Measurements from ENCODE around the gene THEM5. TPM values are rescaled to one million over a fixed set of nuclear protein-coding genes. Genes with fewer than 3 reads are reported as not detected.
"Not testable (repeated sequence)": the region's sequence is repeated elsewhere in the genome, so short reads cannot be mapped to it uniquely, and the experiment has no call there.

THEM5 gene
- total and polyA plus RNA-seq, 3 donors from 2014 or later, result 0.57 TPM; not detected in 2

DNA sequence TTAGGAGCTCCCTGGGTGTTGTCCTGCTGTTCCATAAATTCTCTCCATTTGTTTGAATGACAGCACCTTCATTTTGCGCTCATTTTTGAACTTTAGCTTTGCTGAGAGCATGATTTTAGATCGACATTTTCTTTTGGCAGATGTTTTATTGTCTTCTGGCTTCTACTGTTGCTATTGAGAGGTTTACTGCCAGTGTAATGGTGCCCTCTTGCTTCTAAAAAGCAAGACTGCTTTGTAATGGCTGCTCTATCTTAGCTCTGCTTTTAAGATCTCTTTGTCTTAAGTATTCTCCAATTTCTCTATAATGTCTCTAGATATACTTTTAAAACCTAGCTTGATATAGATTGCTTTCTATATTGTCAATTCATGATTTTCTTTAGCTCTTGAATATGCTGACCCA lies 28.0 kb upstream of the THEM5 start:
- no peaks in the 10 kb centered on the region for H3K36me3 ChIP-seq (ENCODE audit: low read depth, missing control alignments)
- no peak for TF ChIP-seq POLR2A (IDR thresholded peaks at IDR 0.05)
- TF ChIP-seq, protein P1, sequence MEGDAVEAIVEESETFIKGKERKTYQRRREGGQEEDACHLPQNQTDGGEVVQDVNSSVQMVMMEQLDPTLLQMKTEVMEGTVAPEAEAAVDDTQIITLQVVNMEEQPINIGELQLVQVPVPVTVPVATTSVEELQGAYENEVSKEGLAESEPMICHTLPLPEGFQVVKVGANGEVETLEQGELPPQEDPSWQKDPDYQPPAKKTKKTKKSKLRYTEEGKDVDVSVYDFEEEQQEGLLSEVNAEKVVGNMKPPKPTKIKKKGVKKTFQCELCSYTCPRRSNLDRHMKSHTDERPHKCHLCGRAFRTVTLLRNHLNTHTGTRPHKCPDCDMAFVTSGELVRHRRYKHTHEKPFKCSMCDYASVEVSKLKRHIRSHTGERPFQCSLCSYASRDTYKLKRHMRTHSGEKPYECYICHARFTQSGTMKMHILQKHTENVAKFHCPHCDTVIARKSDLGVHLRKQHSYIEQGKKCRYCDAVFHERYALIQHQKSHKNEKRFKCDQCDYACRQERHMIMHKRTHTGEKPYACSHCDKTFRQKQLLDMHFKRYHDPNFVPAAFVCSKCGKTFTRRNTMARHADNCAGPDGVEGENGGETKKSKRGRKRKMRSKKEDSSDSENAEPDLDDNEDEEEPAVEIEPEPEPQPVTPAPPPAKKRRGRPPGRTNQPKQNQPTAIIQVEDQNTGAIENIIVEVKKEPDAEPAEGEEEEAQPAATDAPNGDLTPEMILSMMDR (IDR thresholded peaks at IDR 0.05), result no peak
- no peak for DNase-seq
- H3K4me1 ChIP-seq, result no peaks in the 10 kb centered on the region
- intact Hi-C loops (cut with DNase I; ENCODE audit: low total_unique reads), result no loop called here
- no peak overlapping the region for H3K27ac ChIP-seq
- H3K9me3 ChIP-seq, result no peaks in the 10 kb centered on the region
- WGBS, 2 donors, result 44 to 47% methylated on average over 2 of the region's 2 CpGs
- no peaks in the 10 kb centered on the region for H3K27me3 ChIP-seq
- H3K4me3 ChIP-seq, result no peak overlapping the region

DNA sequence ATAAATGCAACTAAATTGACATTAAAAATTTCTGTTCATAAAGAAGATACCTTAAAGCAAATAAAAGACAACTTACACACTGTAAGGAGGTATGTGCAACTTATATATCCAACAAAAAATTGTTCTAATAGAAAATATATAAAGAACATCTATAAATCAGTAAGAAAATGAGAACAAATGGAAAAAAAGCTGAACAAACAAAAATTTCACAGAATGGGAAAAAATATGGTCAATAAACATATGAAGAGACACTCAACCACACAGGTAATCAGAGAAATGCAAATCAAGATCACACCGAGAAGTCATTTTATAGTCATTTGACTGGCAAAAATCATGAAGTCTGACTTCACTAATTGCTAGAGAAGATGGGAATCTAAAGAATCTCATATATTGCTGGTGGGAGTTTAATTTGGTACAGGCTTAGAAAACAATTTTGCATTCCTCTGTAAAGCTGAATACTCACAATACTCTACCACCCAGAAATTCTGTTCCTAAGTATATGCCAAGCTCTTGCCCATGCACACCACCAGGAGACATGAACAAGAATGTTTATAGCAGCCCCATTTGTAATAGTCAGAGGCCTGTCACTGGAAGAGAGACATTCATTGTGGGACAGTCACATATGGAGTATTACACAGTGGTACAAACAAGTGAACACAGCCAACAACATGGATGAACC lies 22.0 kb upstream of the THEM5 start:
- intact Hi-C loops (cut with DNase I; ENCODE audit: low total_unique reads), result no loop called here
- Histone ChIP-seq H3K4me3 (no peak overlapping the region), H3K27me3 (no peaks in the 10 kb centered on the region), H3K36me3 (ENCODE audit: low read depth, missing control alignments) (no peaks in the 10 kb centered on the region), H3K4me1 (no peaks in the 10 kb centered on the region), H3K9me3 (no peaks in the 10 kb centered on the region), H3K27ac (no peak overlapping the region)
- DNase-seq, result no peak
- 91 to 100% methylated on average over 1 of the region's 1 CpG for WGBS, 2 donors
- TF ChIP-seq, protein P1 (IDR thresholded peaks at IDR 0.05), result no peak
- TF ChIP-seq POLR2A (IDR thresholded peaks at IDR 0.05), result no peak

DNA sequence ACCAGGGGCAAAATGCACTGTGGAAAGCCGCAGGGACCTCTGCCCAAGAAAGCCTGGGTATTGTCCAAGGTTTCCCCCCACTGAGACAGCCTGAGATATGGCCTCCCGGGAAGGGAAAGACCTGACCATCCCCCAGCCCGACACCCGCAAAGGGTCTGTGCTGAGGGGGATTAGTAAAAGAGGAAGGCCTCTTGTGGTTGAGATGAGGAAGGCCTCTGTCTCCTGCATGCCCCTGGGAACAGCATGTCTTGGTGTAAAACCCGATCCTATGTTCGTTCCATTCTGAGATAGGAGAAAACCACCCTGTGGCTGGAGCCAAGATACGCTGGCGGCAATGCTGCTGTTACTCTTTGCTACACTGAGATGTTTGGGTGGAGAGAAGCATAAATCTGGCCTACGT lies 19.3 kb upstream of the THEM5 start:
- H3K27me3 ChIP-seq; H3K4me3 ChIP-seq; H3K4me1 ChIP-seq; DNase-seq; intact Hi-C loops (cut with DNase I; ENCODE audit: low total_unique reads); H3K9me3 ChIP-seq; H3K36me3 ChIP-seq (ENCODE audit: low read depth, missing control alignments); H3K27ac ChIP-seq: not testable (repeated sequence)
- 68 to 79% methylated on average over 8 to 9 of the region's 9 CpGs for WGBS, 2 donors

DNA sequence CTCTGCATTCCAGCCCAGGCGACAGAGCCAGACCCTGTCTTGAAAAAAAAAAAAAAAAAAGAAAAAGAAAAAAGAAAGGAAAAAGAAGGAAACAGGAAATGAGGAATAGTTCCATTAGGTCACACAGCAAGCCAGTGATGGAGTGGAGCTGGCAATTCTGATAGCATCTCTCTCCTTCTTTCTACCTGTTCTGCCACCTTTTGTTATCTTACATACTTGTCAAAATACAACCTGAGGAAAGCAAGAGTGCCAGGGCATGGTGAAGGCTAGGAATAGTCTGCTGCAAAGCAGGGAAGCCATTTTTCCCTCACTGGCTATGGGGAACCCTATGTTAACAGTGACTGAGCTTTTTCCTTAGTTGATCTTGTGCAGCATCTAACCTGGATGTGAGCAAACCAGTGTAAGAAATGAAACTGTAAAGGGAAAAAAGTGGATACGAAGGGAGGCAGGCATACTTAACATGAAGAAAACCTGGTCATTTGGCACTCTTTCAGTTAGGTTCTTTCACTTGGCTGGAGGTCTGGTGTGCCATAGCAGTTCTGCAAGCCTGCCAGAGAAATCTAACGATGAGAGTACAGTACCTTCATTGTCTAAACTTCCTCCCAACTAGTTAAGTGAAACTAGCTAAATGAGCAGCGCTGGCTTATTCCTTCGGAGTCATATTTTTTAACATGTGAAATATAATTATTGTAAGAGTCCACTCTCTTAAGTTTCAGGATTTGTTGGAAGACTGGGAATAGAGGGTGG lies 17.9 kb upstream of the THEM5 start:
- intact Hi-C loops (cut with DNase I; ENCODE audit: low total_unique reads), result no loop called here
- H3K27ac ChIP-seq, result no peak overlapping the region
- H3K9me3 ChIP-seq, result no peaks in the 10 kb centered on the region
- 39 to 54% methylated on average over 5 of the region's 5 CpGs for WGBS, 2 donors
- no peaks in the 10 kb centered on the region for H3K27me3 ChIP-seq
- no peaks in the 10 kb centered on the region for H3K36me3 ChIP-seq (ENCODE audit: low read depth, missing control alignments)
- no peak for DNase-seq
- no peak overlapping the region for H3K4me3 ChIP-seq
- no peaks in the 10 kb centered on the region for H3K4me1 ChIP-seq
- TF ChIP-seq, protein P1 (IDR thresholded peaks at IDR 0.05), result no peak

DNA sequence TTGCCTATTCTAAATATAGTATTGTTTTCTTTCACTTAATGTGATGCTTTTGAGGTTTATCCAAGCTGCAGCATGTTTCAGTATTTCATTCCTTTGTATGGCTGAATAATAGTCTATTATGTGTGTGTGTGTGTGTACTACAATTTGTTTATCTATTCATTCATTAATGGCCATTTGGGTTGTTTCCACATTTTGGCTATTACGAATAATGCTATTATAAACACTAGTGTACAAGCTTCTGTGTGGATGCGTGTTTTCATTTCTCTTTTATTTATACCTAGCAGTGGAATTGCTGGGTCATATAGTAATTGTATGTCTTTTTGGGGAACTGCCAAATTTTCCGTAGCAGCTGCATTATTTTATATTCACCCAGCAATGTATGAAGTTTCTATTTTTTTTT lies 15.0 kb upstream of the THEM5 start:
- no peaks in the 10 kb centered on the region for H3K36me3 ChIP-seq (ENCODE audit: low read depth, missing control alignments)
- no peaks in the 10 kb centered on the region for H3K9me3 ChIP-seq
- intact Hi-C loops (cut with DNase I; ENCODE audit: low total_unique reads), result no loop called here
- no peak for DNase-seq
- H3K4me3 ChIP-seq, result no peak overlapping the region
- no peaks in the 10 kb centered on the region for H3K27me3 ChIP-seq
- H3K4me1 ChIP-seq, result no peaks in the 10 kb centered on the region
- no peak overlapping the region for H3K27ac ChIP-seq
- TF ChIP-seq POLR2A (IDR thresholded peaks at IDR 0.05), result no peak
- TF ChIP-seq, protein P1 (IDR thresholded peaks at IDR 0.05), result no peak
- 37 to 44% methylated on average over 3 of the region's 3 CpGs for WGBS, 2 donors
